ENCODE measurements around the gene LRRC73.

- TF ChIP-seq CTCF (conservative IDR thresholded peaks at IDR 0.05 in 1 of 2, IDR thresholded peaks at IDR 0.05 in 1 of 2; ENCODE audit: low read depth in 1 of 2, low read length in 2 of 2) (no peak), EZH2 (IDR thresholded peaks at IDR 0.05; ENCODE audit: low read length, missing control alignments) (no peak)
Observed at GRCh38 chr6:43476746-43477145, 33.4 kb downstream of the LRRC73 start.

Measured in fibroblast of lung (primary cell).